Skeletal muscle tissue (tissue), 4 donors: ENCODE data around the gene ZDHHC18. TPM values are rescaled to one million over a fixed set of nuclear protein-coding genes. Genes with fewer than 3 reads are reported as not detected.
"Not testable (repeated sequence)": the region's sequence is repeated elsewhere in the genome, so short reads cannot be mapped to it uniquely, and the experiment has no call there.

Experiments used
- H3K27ac ChIP-seq: one replicate; pipeline ENCODE4 v1.7.0; 2013; ENCODE audit warnings: mild to moderate bottlenecking, low read depth, low read length, inconsistent platforms
- H3K27me3 ChIP-seq, 3 donors: one replicate each; pipeline ENCODE4 v1.7.0; 2013; ENCODE audit warnings: low read length in 3 of 3; ENCODE audit not compliant: control insufficient read depth in 3 of 3, insufficient read depth in 3 of 3
- H3K36me3 ChIP-seq, 3 donors: one replicate each; pipeline ENCODE4 v1.7.0; 2013; ENCODE audit warnings: low read length in 3 of 3; ENCODE audit not compliant: control insufficient read depth in 3 of 3, insufficient read depth in 3 of 3
- H3K4me1 ChIP-seq, 3 donors: one replicate each; pipeline ENCODE4 v1.7.0; 2013; ENCODE audit warnings: low read length in 3 of 3, mild to moderate bottlenecking in 3 of 3; ENCODE audit not compliant: control insufficient read depth in 3 of 3, insufficient read depth in 3 of 3
- H3K4me3 ChIP-seq, 3 donors: one replicate each; pipeline ENCODE4 v1.7.0; 2013; ENCODE audit warnings: low read length in 3 of 3
- H3K9ac ChIP-seq, 3 donors: one replicate each; pipeline ENCODE4 v1.7.0; 2013; ENCODE audit warnings: low read length in 3 of 3, mild to moderate bottlenecking in 3 of 3, moderate library complexity in 2 of 3, low read depth in 1 of 3
- H3K9me3 ChIP-seq, 3 donors: one replicate each; pipeline ENCODE4 v1.7.0; 2013; ENCODE audit warnings: low read length in 3 of 3; ENCODE audit not compliant: control insufficient read depth in 3 of 3
- total RNA-seq: library from RNA; depleted of rRNA; stranded (reverse); fragments of >200 nt; gene quantifications from one replicate; pipeline ENCODE4 v1.2.3, GENCODE V29; 2014
- donor health status: Osteomylitis.

ZDHHC18 gene
- total RNA-seq, 1 donor from 2014 or later: 3.7 TPM

DNA sequence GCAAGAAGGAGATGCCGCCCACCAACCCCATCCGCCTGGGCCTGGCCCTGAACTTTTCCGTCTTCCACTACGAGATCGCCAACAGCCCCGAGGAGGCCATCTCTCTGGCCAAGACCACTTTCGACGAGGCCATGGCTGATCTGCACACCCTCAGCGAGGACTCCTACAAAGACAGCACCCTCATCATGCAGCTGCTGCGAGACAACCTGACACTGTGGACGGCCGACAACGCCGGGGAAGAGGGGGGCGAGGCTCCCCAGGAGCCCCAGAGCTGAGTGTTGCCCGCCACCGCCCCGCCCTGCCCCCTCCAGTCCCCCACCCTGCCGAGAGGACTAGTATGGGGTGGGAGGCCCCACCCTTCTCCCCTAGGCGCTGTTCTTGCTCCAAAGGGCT is 37.2 kb downstream of the ZDHHC18 start:
- Histone ChIP-seq H3K27ac (peak overlapping the region; percentile 70), H3K27me3 (no peaks in the 10 kb centered on the region), H3K9me3 (no peaks in the 10 kb centered on the region), H3K4me3 (peak overlapping the region in 2 of 3 donors; percentile 90 to 91), H3K4me1 (peaks cover 12 to 22% (median 14%) of the 10 kb centered on the region in 3 donors), H3K9ac (peak overlapping the region in 2 of 3 donors; percentile 69 to 84), H3K36me3 (no peaks in the 10 kb centered on the region)

GRCh38 chr1:26864610-26865480 is 38.4 kb downstream of the ZDHHC18 start:
- Histone ChIP-seq H3K36me3 (no peaks in the 10 kb centered on the region), H3K9ac (peak overlapping the region; percentile 91 to 97 (median 95)), H3K4me3 (peak overlapping the region; percentile 90 to 91 (median 91)), H3K27me3 (no peaks in the 10 kb centered on the region), H3K27ac (peak overlapping the region; percentile 97), H3K4me1 (peaks cover 12 to 22% (median 14%) of the 10 kb centered on the region in 3 donors), H3K9me3 (no peaks in the 10 kb centered on the region)

DNA sequence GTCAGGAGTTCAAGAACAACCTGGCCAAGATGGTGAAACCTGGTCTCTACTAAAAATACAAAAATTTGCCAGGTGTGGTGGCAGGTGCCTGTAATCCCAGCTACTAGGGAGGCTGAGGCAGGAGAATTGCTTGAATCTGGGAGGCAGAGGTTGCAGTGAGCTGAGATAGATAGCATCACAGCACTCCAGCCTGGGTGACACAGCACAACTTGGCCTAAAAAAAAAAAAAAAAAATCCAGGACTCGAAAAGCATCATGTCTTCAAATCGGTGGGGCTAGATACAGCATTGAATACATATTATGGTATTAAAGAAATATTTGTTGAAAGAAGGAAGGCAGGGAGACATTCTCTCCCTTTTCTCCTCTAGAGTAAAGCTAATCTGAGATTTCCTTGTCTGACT is 46.6 kb downstream of the ZDHHC18 start:
- H3K27ac ChIP-seq, H3K4me1 ChIP-seq, H3K27me3 ChIP-seq, H3K4me3 ChIP-seq, H3K9me3 ChIP-seq, H3K9ac ChIP-seq: not testable (repeated sequence)
- peaks cover 0 to 12% (median 6%) of the 10 kb centered on the region in 3 donors for H3K36me3 ChIP-seq

- Histone ChIP-seq H3K4me3 (no peak overlapping the region), H3K27me3 (no peaks in the 10 kb centered on the region), H3K4me1 (no peaks in the 10 kb centered on the region), H3K9ac (no peak overlapping the region), H3K27ac (no peak overlapping the region), H3K36me3 (peaks cover 10 to 23% (median 17%) of the 10 kb centered on the region in 3 donors), H3K9me3 (no peaks in the 10 kb centered on the region)
Measured at GRCh38 chr1:26874896-26875295, 48.4 kb downstream of the ZDHHC18 start.

- no peaks in the 10 kb centered on the region for H3K27me3 ChIP-seq
- no peaks in the 10 kb centered on the region for H3K4me1 ChIP-seq
- peaks cover 21 to 42% (median 33%) of the 10 kb centered on the region in 3 donors for H3K36me3 ChIP-seq
- H3K4me3 ChIP-seq: no peak overlapping the region
- no peaks in the 10 kb centered on the region for H3K9me3 ChIP-seq
- no peak overlapping the region for H3K9ac ChIP-seq
- H3K27ac ChIP-seq: no peak overlapping the region
Measured at GRCh38 chr1:26877326-26877725, 50.8 kb downstream of the ZDHHC18 start.

- no peak overlapping the region for H3K27ac ChIP-seq
- H3K9me3 ChIP-seq: no peaks in the 10 kb centered on the region
- H3K27me3 ChIP-seq: no peaks in the 10 kb centered on the region
- H3K4me3 ChIP-seq: no peak overlapping the region
- no peak overlapping the region for H3K9ac ChIP-seq
- peaks cover 42 to 66% (median 53%) of the 10 kb centered on the region in 3 donors for H3K36me3 ChIP-seq
- H3K4me1 ChIP-seq: no peaks in the 10 kb centered on the region
Measured at GRCh38 chr1:26879793-26880192, 53.3 kb downstream of the ZDHHC18 start.

- H3K4me1 ChIP-seq, H3K4me3 ChIP-seq, H3K27me3 ChIP-seq, H3K9ac ChIP-seq, H3K9me3 ChIP-seq, H3K27ac ChIP-seq: not testable (repeated sequence)
- peaks cover 55 to 75% (median 65%) of the 10 kb centered on the region in 3 donors for H3K36me3 ChIP-seq
Measured at GRCh38 chr1:26881611-26882010, 55.1 kb downstream of the ZDHHC18 start.

DNA sequence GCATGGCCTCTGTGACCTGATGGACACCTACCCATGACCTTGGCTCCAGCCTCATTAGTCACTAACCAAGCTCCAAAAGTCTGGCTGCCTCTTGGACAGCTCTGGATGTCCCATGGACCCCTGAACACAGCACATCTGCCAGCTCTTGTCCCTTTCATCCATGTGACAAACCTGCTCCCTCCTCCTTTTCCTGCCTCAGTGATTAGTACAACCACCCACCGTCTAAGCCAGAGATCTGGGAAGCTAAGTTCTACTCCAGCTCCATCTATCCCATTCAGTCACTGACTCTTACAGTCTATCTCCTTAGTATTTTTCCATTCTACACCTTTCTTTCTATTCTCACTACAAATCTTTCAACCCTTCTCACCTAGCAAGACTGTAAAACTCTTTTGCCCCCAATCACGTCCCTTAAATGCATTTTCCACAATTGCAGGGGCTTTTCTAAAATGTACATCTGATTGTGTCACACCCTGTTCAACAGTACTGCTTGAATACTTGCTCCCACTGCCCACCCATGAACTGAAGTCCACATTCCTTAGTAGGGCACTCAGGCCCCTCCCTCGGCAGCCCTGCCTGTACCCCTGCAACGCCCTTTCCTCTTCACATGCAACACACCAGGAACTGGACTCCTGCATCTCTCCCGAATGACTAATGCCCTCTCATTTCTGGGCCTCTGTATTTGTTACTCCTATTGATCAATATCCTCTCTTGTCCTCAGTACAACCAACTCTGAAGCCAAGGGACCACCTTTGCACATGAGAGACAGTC is 56.4 kb downstream of the ZDHHC18 start:
- Histone ChIP-seq H3K27ac (no peak overlapping the region), H3K4me1 (no peaks in the 10 kb centered on the region), H3K9ac (no peak overlapping the region), H3K9me3 (no peaks in the 10 kb centered on the region), H3K36me3 (peaks cover 57 to 74% (median 65%) of the 10 kb centered on the region in 3 donors), H3K27me3 (no peaks in the 10 kb centered on the region), H3K4me3 (no peak overlapping the region)

DNA sequence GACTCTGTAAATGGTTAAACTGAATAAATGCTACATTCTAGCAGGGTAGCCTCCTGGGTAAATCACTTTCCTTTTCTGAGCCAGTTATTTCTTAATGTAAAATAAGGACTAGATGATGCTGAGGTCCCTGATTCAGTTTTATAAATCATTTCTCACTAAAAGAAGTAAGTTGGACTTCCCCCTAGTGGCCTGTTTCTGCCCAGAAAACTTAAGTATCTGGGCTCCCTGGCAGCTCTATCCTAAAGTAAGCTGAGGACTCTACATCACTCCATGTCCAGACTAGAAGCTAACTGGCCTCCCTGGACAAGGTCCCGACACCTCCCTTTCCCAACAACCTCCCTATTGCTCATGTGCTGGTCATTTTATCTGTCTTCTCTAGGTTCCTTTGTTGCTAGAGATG is 60.6 kb downstream of the ZDHHC18 start:
- peaks cover 15 to 18% (median 16%) of the 10 kb centered on the region in 3 donors for H3K4me1 ChIP-seq
- no peaks in the 10 kb centered on the region for H3K27me3 ChIP-seq
- H3K9ac ChIP-seq: no peak overlapping the region
- H3K27ac ChIP-seq: no peak overlapping the region
- H3K4me3 ChIP-seq: no peak overlapping the region
- peaks cover 52 to 62% (median 53%) of the 10 kb centered on the region in 3 donors for H3K36me3 ChIP-seq
- no peaks in the 10 kb centered on the region for H3K9me3 ChIP-seq

GRCh38 chr1:26888231-26888630 is 61.7 kb downstream of the ZDHHC18 start:
- H3K27ac ChIP-seq: no peak overlapping the region
- H3K9ac ChIP-seq: peak overlapping the region in 1 of 3 donors; percentile 13
- H3K36me3 ChIP-seq: peaks cover 50 to 62% (median 53%) of the 10 kb centered on the region in 3 donors
- H3K4me1 ChIP-seq: peaks cover 15 to 18% (median 16%) of the 10 kb centered on the region in 3 donors
- H3K9me3 ChIP-seq: no peaks in the 10 kb centered on the region
- H3K4me3 ChIP-seq: no peak overlapping the region
- no peaks in the 10 kb centered on the region for H3K27me3 ChIP-seq
